ENCODE results near the gene FAM171A2.
"Not testable (repeated sequence)": the region's sequence is repeated elsewhere in the genome, so short reads cannot be mapped to it uniquely, and the experiment has no call there.

The FAM171A2 gene

GRCh38 chr17:44360144-44360533 lies 3.5 kb downstream of the FAM171A2 start:
- no peak for DNase-seq

GRCh38 chr17:44359458-44360143 lies 4.1 kb downstream of the FAM171A2 start:
- DNase-seq: no peak

GRCh38 chr17:44359006-44359405 lies 4.6 kb downstream of the FAM171A2 start:
- no peak for DNase-seq

- no peak for DNase-seq
Measured at GRCh38 chr17:44358066-44358465, 5.6 kb downstream of the FAM171A2 start.

- DNase-seq: no peak
Measured at GRCh38 chr17:44356241-44356640, 7.4 kb downstream of the FAM171A2 start.

- no peak for DNase-seq
Measured at GRCh38 chr17:44355642-44356099, 8.0 kb downstream of the FAM171A2 start.

- DNase-seq: no peak
Measured at GRCh38 chr17:44354582-44355561, 8.8 kb downstream of the FAM171A2 start.

- DNase-seq: no peak
Measured at GRCh38 chr17:44353672-44354331, 9.9 kb downstream of the FAM171A2 start.

- DNase-seq: no peak
Measured at GRCh38 chr17:44352828-44353671, 10.6 kb downstream of the FAM171A2 start.

GRCh38 chr17:44351961-44352827 lies 11.5 kb downstream of the FAM171A2 start:
- DNase-seq: no peak

GRCh38 chr17:44351464-44351863 lies 12.2 kb downstream of the FAM171A2 start:
- DNase-seq: no peak

GRCh38 chr17:44350733-44351226 lies 12.9 kb downstream of the FAM171A2 start:
- no peak for DNase-seq

- DNase-seq: no peak
Measured at GRCh38 chr17:44349553-44350070, 14.0 kb downstream of the FAM171A2 start.

- DNase-seq: no peak
Measured at GRCh38 chr17:44348988-44349364, 14.7 kb downstream of the FAM171A2 start.

GRCh38 chr17:44348234-44348987 lies 15.2 kb downstream of the FAM171A2 start:
- no peak for DNase-seq

GRCh38 chr17:44347206-44348055 lies 16.2 kb downstream of the FAM171A2 start:
- not testable (repeated sequence) for DNase-seq

- DNase-seq: no peak
Measured at GRCh38 chr17:44346064-44346844, 17.4 kb downstream of the FAM171A2 start.

GRCh38 chr17:44345454-44346026 lies 18.1 kb downstream of the FAM171A2 start:
- no peak for DNase-seq
